ENCODE results near the gene POLR1G.

Gene POLR1G

GRCh38 chr19:45448425-45448756 lies 41.9 kb downstream of the POLR1G start:
- H3K27me3 ChIP-seq (ENCODE audit: control insufficient read depth, insufficient read depth, low read length), result peaks cover 26% of the 10 kb centered on the region
- H3K4me1 ChIP-seq (ENCODE audit: control insufficient read depth, insufficient read depth, low read length), result peaks cover 10% of the 10 kb centered on the region
- no peak overlapping the region for H3K9ac ChIP-seq (ENCODE audit: low read depth, low read length)
- H3K36me3 ChIP-seq (ENCODE audit: control insufficient read depth, insufficient read depth, low read length), result no peaks in the 10 kb centered on the region
- no peak overlapping the region for H3K27ac ChIP-seq (ENCODE audit: low read depth, low read length)
- H3K9me3 ChIP-seq (ENCODE audit: control insufficient read depth, insufficient read depth, low read length), result no peaks in the 10 kb centered on the region
- H3K4me3 ChIP-seq (ENCODE audit: low read depth, low read length), result no peak overlapping the region

DNA sequence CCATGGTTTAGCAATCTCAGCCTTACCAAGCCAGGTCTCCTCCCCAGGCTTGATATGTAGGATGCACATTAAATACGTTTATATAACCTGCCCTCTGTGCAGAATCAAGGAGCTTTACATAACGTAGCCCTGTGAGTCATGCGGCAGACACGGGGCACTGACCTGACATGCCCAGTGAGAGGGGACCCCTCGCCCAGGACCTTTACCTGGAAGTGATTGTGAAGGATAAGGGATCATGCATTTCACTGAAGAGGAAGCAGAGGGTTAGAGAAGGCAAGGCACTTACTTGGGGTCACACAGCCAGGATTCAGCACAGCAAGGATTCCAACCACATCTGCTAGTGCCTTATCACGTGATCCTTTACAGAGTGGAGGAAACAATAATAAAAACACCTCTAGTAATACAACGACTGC lies 42.4 kb downstream of the POLR1G start:
- no peak overlapping the region for H3K27ac ChIP-seq (ENCODE audit: low read depth, low read length)
- H3K36me3 ChIP-seq (ENCODE audit: control insufficient read depth, insufficient read depth, low read length), result no peaks in the 10 kb centered on the region
- no peak overlapping the region for H3K4me3 ChIP-seq (ENCODE audit: low read depth, low read length)
- H3K4me1 ChIP-seq (ENCODE audit: control insufficient read depth, insufficient read depth, low read length), result peaks cover 10% of the 10 kb centered on the region
- no peaks in the 10 kb centered on the region for H3K9me3 ChIP-seq (ENCODE audit: control insufficient read depth, insufficient read depth, low read length)
- peaks cover 26% of the 10 kb centered on the region for H3K27me3 ChIP-seq (ENCODE audit: control insufficient read depth, insufficient read depth, low read length)
- H3K9ac ChIP-seq (ENCODE audit: low read depth, low read length), result no peak overlapping the region

- Histone ChIP-seq H3K9me3 (ENCODE audit: control insufficient read depth, insufficient read depth, low read length) (no peaks in the 10 kb centered on the region), H3K9ac (ENCODE audit: low read depth, low read length) (peak overlapping the region; percentile 59; the same call in 1 of the 2 replicates), H3K36me3 (ENCODE audit: control insufficient read depth, insufficient read depth, low read length) (no peaks in the 10 kb centered on the region), H3K4me3 (ENCODE audit: low read depth, low read length) (peak overlapping the region; percentile 72), H3K27me3 (ENCODE audit: control insufficient read depth, insufficient read depth, low read length) (peaks cover 26% of the 10 kb centered on the region), H3K27ac (ENCODE audit: low read depth, low read length) (no peak overlapping the region), H3K4me1 (ENCODE audit: control insufficient read depth, insufficient read depth, low read length) (peaks cover 4% of the 10 kb centered on the region; the same call in 1 of the 2 replicates)
Observed at GRCh38 chr19:45450012-45450333, 43.5 kb downstream of the POLR1G start.

GRCh38 chr19:45451131-45451849 lies 44.8 kb downstream of the POLR1G start:
- peak overlapping the region; percentile 22; the same call in 1 of the 2 replicates for H3K9ac ChIP-seq (ENCODE audit: low read depth, low read length)
- no peaks in the 10 kb centered on the region for H3K9me3 ChIP-seq (ENCODE audit: control insufficient read depth, insufficient read depth, low read length)
- H3K36me3 ChIP-seq (ENCODE audit: control insufficient read depth, insufficient read depth, low read length), result no peaks in the 10 kb centered on the region
- H3K27me3 ChIP-seq (ENCODE audit: control insufficient read depth, insufficient read depth, low read length), result peaks cover 26% of the 10 kb centered on the region
- H3K4me1 ChIP-seq (ENCODE audit: control insufficient read depth, insufficient read depth, low read length), result peaks cover 9% of the 10 kb centered on the region
- peak overlapping the region; percentile 67 for H3K4me3 ChIP-seq (ENCODE audit: low read depth, low read length)
- H3K27ac ChIP-seq (ENCODE audit: low read depth, low read length), result peak overlapping the region; percentile 37

DNA sequence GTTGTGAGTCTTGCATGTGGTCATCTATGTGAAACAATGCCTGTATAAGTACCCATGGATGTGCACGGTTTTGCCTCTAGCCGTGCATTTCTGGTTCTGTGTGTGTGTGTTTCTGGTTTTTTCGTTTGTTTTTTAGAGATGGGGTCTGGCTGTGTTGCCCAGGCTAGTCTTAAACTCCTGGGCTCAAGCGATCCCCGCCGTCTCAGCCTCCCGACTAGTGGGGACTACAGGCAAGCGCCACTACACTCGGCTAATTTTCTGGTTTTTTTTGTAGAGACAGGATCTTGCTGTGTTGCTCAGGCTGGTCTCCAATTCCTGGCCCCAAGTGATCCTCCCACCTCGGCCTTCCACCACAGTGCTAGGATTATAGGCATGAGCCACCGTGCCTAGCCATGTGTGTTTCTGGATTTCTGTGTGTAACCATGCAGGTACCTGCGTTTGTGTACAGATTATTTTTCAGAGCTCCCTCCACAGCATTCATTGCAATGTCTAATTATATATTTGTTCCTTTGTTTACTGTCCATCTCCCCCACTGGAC lies 45.5 kb downstream of the POLR1G start:
- Histone ChIP-seq H3K27ac (ENCODE audit: low read depth, low read length) (no peak overlapping the region), H3K4me1 (ENCODE audit: control insufficient read depth, insufficient read depth, low read length) (peaks cover 9% of the 10 kb centered on the region)

DNA sequence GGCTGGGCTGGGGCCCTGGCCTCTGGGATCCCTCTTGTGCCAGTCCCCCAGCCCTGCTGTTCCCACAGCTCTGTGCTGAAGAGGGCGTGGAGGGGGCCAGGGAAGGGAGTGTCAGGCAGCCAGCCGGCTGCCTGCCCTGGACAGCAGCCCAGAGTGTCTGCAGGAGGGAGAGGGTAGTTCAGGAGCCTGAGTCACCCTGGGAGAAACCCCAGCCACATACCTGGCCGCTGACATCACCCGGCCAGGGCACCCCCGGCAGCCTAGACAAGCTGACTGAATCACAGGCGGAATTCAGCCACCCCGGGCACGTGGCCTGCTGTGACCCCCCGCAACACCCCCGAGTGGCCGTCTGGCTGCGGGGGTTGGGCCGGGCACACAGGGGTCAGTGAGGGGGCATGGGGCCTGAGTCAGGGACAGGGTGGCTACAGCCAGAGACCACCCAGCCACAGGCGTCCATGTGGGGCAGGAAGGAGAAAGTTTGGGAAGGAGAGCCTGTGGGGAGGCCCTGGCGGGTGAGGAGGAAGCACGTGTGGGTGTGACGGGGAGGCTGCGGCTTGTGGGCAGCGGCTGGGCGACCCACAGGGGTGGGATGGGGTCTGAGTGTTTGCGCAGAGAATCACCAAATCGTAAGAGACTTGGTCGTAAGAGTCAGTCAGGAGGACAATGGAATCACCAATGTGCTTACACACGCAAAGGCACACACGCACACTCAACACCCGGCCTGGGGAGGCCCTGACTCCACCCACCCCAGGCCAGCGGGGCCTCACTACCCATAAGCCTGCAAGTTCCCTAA lies 49.5 kb downstream of the POLR1G start:
- H3K4me1 ChIP-seq (ENCODE audit: control insufficient read depth, insufficient read depth, low read length), result peaks cover 5% of the 10 kb centered on the region
- no peaks in the 10 kb centered on the region for H3K36me3 ChIP-seq (ENCODE audit: control insufficient read depth, insufficient read depth, low read length)
- H3K4me3 ChIP-seq (ENCODE audit: low read depth, low read length), result no peak overlapping the region
- H3K9ac ChIP-seq (ENCODE audit: low read depth, low read length), result peak overlapping the region; percentile 67
- peaks cover 16% of the 10 kb centered on the region for H3K27me3 ChIP-seq (ENCODE audit: control insufficient read depth, insufficient read depth, low read length)
- peak overlapping the region; percentile 91 for H3K27ac ChIP-seq (ENCODE audit: low read depth, low read length)
- H3K9me3 ChIP-seq (ENCODE audit: control insufficient read depth, insufficient read depth, low read length), result no peaks in the 10 kb centered on the region

More for the DNA sequence above, 45.5 kb downstream of the POLR1G start:
- Histone ChIP-seq H3K27me3 (ENCODE audit: control insufficient read depth, insufficient read depth, low read length) (peaks cover 26% of the 10 kb centered on the region), H3K4me3 (ENCODE audit: low read depth, low read length) (no peak overlapping the region), H3K36me3 (ENCODE audit: control insufficient read depth, insufficient read depth, low read length) (no peaks in the 10 kb centered on the region), H3K9me3 (ENCODE audit: control insufficient read depth, insufficient read depth, low read length) (no peaks in the 10 kb centered on the region), H3K9ac (ENCODE audit: low read depth, low read length) (no peak overlapping the region)

- Histone ChIP-seq H3K9ac (ENCODE audit: low read depth, low read length) (peak overlapping the region; percentile 67), H3K4me3 (ENCODE audit: low read depth, low read length) (no peak overlapping the region)
Observed at GRCh38 chr19:45456500-45456815, 50.0 kb downstream of the POLR1G start.

GRCh38 chr19:45457776-45458175 lies 51.3 kb downstream of the POLR1G start:
- Histone ChIP-seq H3K4me1 (ENCODE audit: control insufficient read depth, insufficient read depth, low read length) (peaks cover 5% of the 10 kb centered on the region; the same call in 1 of the 2 replicates), H3K9me3 (ENCODE audit: control insufficient read depth, insufficient read depth, low read length) (no peaks in the 10 kb centered on the region), H3K36me3 (ENCODE audit: control insufficient read depth, insufficient read depth, low read length) (no peaks in the 10 kb centered on the region), H3K4me3 (ENCODE audit: low read depth, low read length) (no peak overlapping the region), H3K9ac (ENCODE audit: low read depth, low read length) (no peak overlapping the region), H3K27me3 (ENCODE audit: control insufficient read depth, insufficient read depth, low read length) (no peaks in the 10 kb centered on the region), H3K27ac (ENCODE audit: low read depth, low read length) (no peak overlapping the region)

More at GRCh38 chr19:45456500-45456815, 50.0 kb downstream of the POLR1G start:
- Histone ChIP-seq H3K9me3 (ENCODE audit: control insufficient read depth, insufficient read depth, low read length) (no peaks in the 10 kb centered on the region), H3K4me1 (ENCODE audit: control insufficient read depth, insufficient read depth, low read length) (peaks cover 5% of the 10 kb centered on the region; the same call in 1 of the 2 replicates), H3K27me3 (ENCODE audit: control insufficient read depth, insufficient read depth, low read length) (peaks cover 10% of the 10 kb centered on the region), H3K36me3 (ENCODE audit: control insufficient read depth, insufficient read depth, low read length) (no peaks in the 10 kb centered on the region), H3K27ac (ENCODE audit: low read depth, low read length) (peak overlapping the region; percentile 91)

All from HUES48 (cell line).